Small intestine (tissue), 7 donors: ENCODE data around the gene SNX19. TPM values are rescaled to one million over a fixed set of nuclear protein-coding genes. Genes with fewer than 3 reads are reported as not detected.

Experiments
- DNase-seq, 2 donors: peaks; one replicate each; pipeline versions ENCODE4 v3.0.0 to v3.0.0-alpha.2; 2013
- FAIRE-seq: peaks from 2 replicates; lab custom pipeline; 2012; peaks lifted over from hg19 to GRCh38; lab: Jason Lieb, UNC
- H3K27ac ChIP-seq, 3 donors: one replicate each; pipeline ENCODE4 v1.5.1; 2013; ENCODE audit warnings: low read length in 2 of 3, mild to moderate bottlenecking in 2 of 3, control low read depth in 1 of 3, inconsistent platforms in 1 of 3, low read depth in 1 of 3, moderate library complexity in 1 of 3
- H3K27me3 ChIP-seq, 3 donors: one replicate each; pipeline ENCODE4 v1.6.1; 2013; ENCODE audit warnings: low read length in 3 of 3, inconsistent platforms in 1 of 3; ENCODE audit not compliant: control insufficient read depth in 3 of 3, insufficient read depth in 3 of 3
- H3K36me3 ChIP-seq, 3 donors: one replicate each; pipeline ENCODE4 v1.6.1; 2013; ENCODE audit warnings: low read length in 3 of 3, inconsistent platforms in 1 of 3, low read depth in 1 of 3, mild to moderate bottlenecking in 1 of 3, moderate library complexity in 1 of 3; ENCODE audit not compliant: control insufficient read depth in 3 of 3, insufficient read depth in 2 of 3
- H3K4me1 ChIP-seq, 3 donors: one replicate each; pipeline ENCODE4 v1.6.1; 2013; ENCODE audit warnings: low read length in 2 of 3, inconsistent platforms in 1 of 3, low read depth in 1 of 3, mild to moderate bottlenecking in 1 of 3, moderate library complexity in 1 of 3; ENCODE audit not compliant: control insufficient read depth in 3 of 3, insufficient read depth in 2 of 3
- H3K4me3 ChIP-seq, 3 donors: one replicate each; pipeline ENCODE4 v1.5.1; 2013; ENCODE audit warnings: low read length in 3 of 3, control low read depth in 1 of 3, inconsistent platforms in 1 of 3, low read depth in 1 of 3, mild to moderate bottlenecking in 1 of 3, moderate library complexity in 1 of 3
- H3K9me3 ChIP-seq, 2 donors: one replicate each; pipeline ENCODE4 v1.6.1; 2013; ENCODE audit warnings: low read depth in 1 of 2, low read length in 1 of 2; ENCODE audit not compliant: control insufficient read depth in 2 of 2, insufficient read depth in 1 of 2
- WGBS, 3 donors: extraction: QIAGEN DNeasy Blood & Tissue Kit; methylation state at CpG; one replicate each; pipeline ENCODE4 v1.1.7; 2013; 5-methylcytosine and 5-hydroxymethylcytosine counted together
- polyA plus RNA-seq, 4 donors: library from polyadenylated mRNA; stranded (reverse) in 3 of 4; unstranded in 1 of 4; fragments of 200-250 nt in 3 of 4; fragments of 120-200 nt in 1 of 4; gene quantifications; one replicate each; pipeline versions ENCODE4 v1.2.1 to v1.2.3, GENCODE V29; 2013
- donor health status: healthy with polysubstance abuse.
- donor health status: control.
- donor health status: control.
- donor health status: Bipolar disorder and iron deficiency.
- donor health status: healthy.

SNX19 gene
- polyA plus RNA-seq, 4 donors: 8.9 to 35.7 (median 17.5) TPM

- Histone ChIP-seq H3K36me3 (peaks cover 4 to 32% (median 12%) of the 10 kb centered on the region in 3 donors), H3K27ac (no peak overlapping the region), H3K4me1 (peaks cover 1 to 10% (median 7%) of the 10 kb centered on the region in 3 donors), H3K9me3 (peaks cover 0 to 6% of the 10 kb centered on the region in 2 donors), H3K27me3 (no peaks in the 10 kb centered on the region), H3K4me3 (no peak overlapping the region)
- WGBS, 3 donors: 94 to 95% (median 95%) methylated on average over 11 of the region's 11 CpGs
- no peak for DNase-seq
- no peak for FAIRE-seq
Observed at GRCh38 chr11:130911306-130911705, 5.0 kb downstream of the SNX19 start.

- H3K4me1 ChIP-seq: peaks cover 1 to 3% (median 2%) of the 10 kb centered on the region in 3 donors
- H3K4me3 ChIP-seq: no peak overlapping the region
- H3K27me3 ChIP-seq: no peaks in the 10 kb centered on the region
- DNase-seq (no peak), FAIRE-seq (no peak)
- H3K27ac ChIP-seq: no peak overlapping the region
- WGBS, 3 donors: 62 to 85% (median 79%) methylated on average over 1 of the region's 1 CpG
- H3K36me3 ChIP-seq: peaks cover 10 to 29% (median 26%) of the 10 kb centered on the region in 3 donors
- peaks cover 0 to 3% of the 10 kb centered on the region in 2 donors for H3K9me3 ChIP-seq
Observed at GRCh38 chr11:130909650-130910049, 6.6 kb downstream of the SNX19 start.

GRCh38 chr11:130908770-130909625, 7.3 kb downstream of the SNX19 start:
- Histone ChIP-seq H3K36me3 (peaks cover 10 to 29% (median 22%) of the 10 kb centered on the region in 3 donors), H3K27ac (no peak overlapping the region), H3K4me3 (no peak overlapping the region), H3K9me3 (peaks cover 0 to 3% of the 10 kb centered on the region in 2 donors), H3K27me3 (no peaks in the 10 kb centered on the region), H3K4me1 (peaks cover 1 to 3% (median 2%) of the 10 kb centered on the region in 3 donors)
- DNase-seq: no peak
- WGBS, 3 donors: 84 to 92% (median 89%) methylated on average over 4 of the region's 4 CpGs
- no peak for FAIRE-seq

- H3K36me3 ChIP-seq: peaks cover 10 to 34% (median 22%) of the 10 kb centered on the region in 3 donors
- peaks cover 0 to 3% of the 10 kb centered on the region in 2 donors for H3K9me3 ChIP-seq
- 77 to 89% (median 78%) methylated on average over 6 of the region's 6 CpGs for WGBS, 3 donors
- no peaks in the 10 kb centered on the region for H3K27me3 ChIP-seq
- H3K4me3 ChIP-seq: no peak overlapping the region
- H3K4me1 ChIP-seq: peaks cover 0 to 3% (median 1%) of the 10 kb centered on the region in 3 donors
- FAIRE-seq: no peak
- DNase-seq: no peak
- H3K27ac ChIP-seq: no peak overlapping the region
Observed at GRCh38 chr11:130908061-130908460, 8.2 kb downstream of the SNX19 start.

GRCh38 chr11:130907229-130907628, 9.1 kb downstream of the SNX19 start:
- peaks cover 14 to 39% (median 24%) of the 10 kb centered on the region in 3 donors for H3K36me3 ChIP-seq
- FAIRE-seq (no peak), DNase-seq (no peak)
- no peaks in the 10 kb centered on the region for H3K27me3 ChIP-seq
- H3K4me1 ChIP-seq: peaks cover 0 to under 1% (median 0%) of the 10 kb centered on the region in 3 donors
- H3K9me3 ChIP-seq: no peaks in the 10 kb centered on the region
- H3K27ac ChIP-seq: no peak overlapping the region
- no peak overlapping the region for H3K4me3 ChIP-seq

GRCh38 chr11:130906616-130907015, 9.7 kb downstream of the SNX19 start:
- no peak for FAIRE-seq
- Histone ChIP-seq H3K4me3 (no peak overlapping the region), H3K9me3 (no peaks in the 10 kb centered on the region), H3K27ac (no peak overlapping the region), H3K36me3 (peaks cover 15 to 39% (median 24%) of the 10 kb centered on the region in 3 donors), H3K4me1 (no peaks in the 10 kb centered on the region), H3K27me3 (no peaks in the 10 kb centered on the region)
- WGBS, 3 donors: 95 to 99% (median 95%) methylated on average over 2 of the region's 2 CpGs
- no peak for DNase-seq

GRCh38 chr11:130905512-130905911, 10.8 kb downstream of the SNX19 start:
- no peak overlapping the region for H3K4me3 ChIP-seq
- FAIRE-seq (no peak), DNase-seq (no peak)
- H3K27ac ChIP-seq: no peak overlapping the region
- no peaks in the 10 kb centered on the region for H3K9me3 ChIP-seq
- H3K27me3 ChIP-seq: no peaks in the 10 kb centered on the region
- peaks cover 14 to 39% (median 20%) of the 10 kb centered on the region in 3 donors for H3K36me3 ChIP-seq
- no peaks in the 10 kb centered on the region for H3K4me1 ChIP-seq
- WGBS, 3 donors: 90 to 95% (median 92%) methylated on average over 3 of the region's 3 CpGs

- Histone ChIP-seq H3K27me3 (no peaks in the 10 kb centered on the region), H3K36me3 (peaks cover 14 to 44% (median 22%) of the 10 kb centered on the region in 3 donors)
- FAIRE-seq: no peak
Observed at GRCh38 chr11:130904380-130904779, 11.9 kb downstream of the SNX19 start.

More at GRCh38 chr11:130904380-130904779, 11.9 kb downstream of the SNX19 start:
- H3K9me3 ChIP-seq: no peaks in the 10 kb centered on the region
- no peaks in the 10 kb centered on the region for H3K4me1 ChIP-seq
- WGBS, 3 donors: 87 to 100% (median 100%) methylated on average over 1 of the region's 1 CpG
- H3K4me3 ChIP-seq: no peak overlapping the region
- DNase-seq: no peak
- H3K27ac ChIP-seq: no peak overlapping the region
